GM12892 (cell line): Measurements from ENCODE around the gene PAOX.

Source experiments
- POLR2A ChIP-seq: IDR thresholded peaks from 2 replicates; pipeline ENCODE4 v1.6.1; 2011; ENCODE audit warnings: low read depth, low read length, control low read depth
- POLR2AphosphoS5 ChIP-seq: IDR thresholded peaks from 2 replicates; pipeline ENCODE4 v1.6.1; 2011; ENCODE audit warnings: low read depth, low read length, control low read depth

- TF ChIP-seq POLR2A (no peak), POLR2AphosphoS5 (no peak)
Observed at GRCh38 chr10:133401981-133402725, 23.1 kb downstream of the PAOX start.
